ENCODE results near the gene MYL9.
"Not testable (repeated sequence)": the region's sequence is repeated elsewhere in the genome, so short reads cannot be mapped to it uniquely, and the experiment has no call there.

MYL9 gene

DNA sequence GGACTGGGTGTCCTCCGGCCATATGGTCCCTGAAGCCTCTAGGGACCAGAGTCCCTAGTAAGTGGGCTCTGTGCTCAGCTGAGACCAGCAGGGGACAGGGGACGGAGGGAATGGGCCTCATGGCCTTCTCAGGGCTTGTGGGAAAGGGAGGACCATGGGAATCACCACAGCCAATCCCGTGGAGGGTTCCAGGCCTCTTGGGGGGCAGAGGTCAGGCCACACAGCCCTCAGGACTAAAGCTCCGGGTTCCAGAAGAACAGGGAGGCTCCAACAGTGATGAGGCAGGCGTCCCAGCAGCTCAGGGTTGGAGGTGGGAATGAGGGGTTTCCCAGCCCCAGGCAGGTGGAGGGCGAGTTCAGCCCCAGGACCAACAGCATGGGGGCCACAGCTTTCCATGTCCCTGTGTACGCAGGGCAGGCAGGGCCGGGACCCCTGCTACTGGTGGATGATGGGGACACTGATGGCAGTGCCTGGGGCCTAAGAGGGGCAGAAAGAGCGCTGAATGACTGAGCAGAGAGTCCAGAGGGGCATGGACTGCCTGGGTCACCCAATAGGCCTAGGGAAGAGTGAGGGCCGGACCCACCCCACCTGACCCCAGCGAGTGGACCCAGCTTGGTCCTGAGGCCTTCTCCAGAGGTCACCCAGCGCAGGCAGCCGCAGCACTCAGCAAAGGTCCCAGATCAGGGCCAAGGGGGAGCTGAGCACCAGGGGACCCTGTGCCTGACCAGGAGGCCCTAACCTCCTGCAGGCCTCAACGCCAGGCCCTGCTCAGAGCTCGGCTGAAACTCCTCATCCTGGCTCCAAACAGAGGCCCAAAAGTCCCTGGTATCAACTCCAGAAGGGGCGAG, 8.8 kb downstream of the MYL9 start:
- DNase-seq, result no peak

GRCh38 chr20:36550790-36551299, 9.5 kb downstream of the MYL9 start:
- DNase-seq, result no peak

- DNase-seq, result no peak
These were observed 13.9 kb downstream of the MYL9 start for GRCh38 chr20:36555248-36555647.

- DNase-seq, result no peak
These were observed 21.4 kb downstream of the MYL9 start for GRCh38 chr20:36562724-36563123.

DNA sequence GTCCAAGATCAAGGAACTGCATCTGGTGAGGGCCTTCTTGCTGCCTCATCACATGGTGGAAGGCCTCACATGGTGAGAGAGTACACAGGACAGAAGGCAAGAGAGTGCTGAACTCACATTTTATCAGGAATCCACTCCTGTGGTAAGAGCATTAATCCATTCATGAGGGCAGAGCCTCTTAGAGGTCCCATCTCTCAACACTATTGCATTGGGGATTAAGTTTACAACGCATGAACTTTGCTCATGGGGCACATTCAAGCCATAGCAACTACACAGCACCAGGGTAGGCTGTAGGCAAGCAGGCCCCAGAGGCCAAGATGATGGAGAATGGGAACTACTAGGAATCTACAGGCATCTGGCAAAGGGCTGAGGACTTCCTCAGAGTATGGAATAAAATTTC, 22.1 kb downstream of the MYL9 start:
- no peak for DNase-seq

DNA sequence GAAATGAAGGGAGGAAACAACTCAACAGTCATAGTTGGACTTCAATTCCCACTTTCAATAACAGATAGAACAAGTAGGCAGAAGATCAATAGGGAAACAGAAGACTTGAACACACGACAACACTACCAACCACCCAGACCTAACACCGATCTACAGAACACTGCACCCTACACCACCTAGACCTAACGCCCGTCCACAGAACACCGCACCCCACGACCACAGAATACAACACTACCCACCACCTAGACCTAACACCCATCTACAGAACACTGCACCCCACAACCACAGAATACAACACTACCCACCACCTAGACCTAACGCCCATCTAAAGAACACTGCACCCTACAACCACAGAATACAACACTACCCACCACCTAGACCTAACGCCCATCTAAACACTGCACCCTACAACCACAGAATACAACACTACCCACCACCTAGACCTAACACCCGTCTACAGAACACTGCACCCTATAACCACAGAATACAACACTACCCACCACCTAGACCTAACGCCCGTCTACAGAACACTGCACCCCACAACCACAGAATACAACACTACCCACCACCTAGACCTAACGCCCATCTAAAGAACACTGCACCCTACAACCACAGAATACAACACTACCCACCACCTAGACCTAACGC, 22.9 kb downstream of the MYL9 start:
- DNase-seq, result not testable (repeated sequence)

GRCh38 chr20:36564726-36565121, 23.4 kb downstream of the MYL9 start:
- DNase-seq, result not testable (repeated sequence)

DNA sequence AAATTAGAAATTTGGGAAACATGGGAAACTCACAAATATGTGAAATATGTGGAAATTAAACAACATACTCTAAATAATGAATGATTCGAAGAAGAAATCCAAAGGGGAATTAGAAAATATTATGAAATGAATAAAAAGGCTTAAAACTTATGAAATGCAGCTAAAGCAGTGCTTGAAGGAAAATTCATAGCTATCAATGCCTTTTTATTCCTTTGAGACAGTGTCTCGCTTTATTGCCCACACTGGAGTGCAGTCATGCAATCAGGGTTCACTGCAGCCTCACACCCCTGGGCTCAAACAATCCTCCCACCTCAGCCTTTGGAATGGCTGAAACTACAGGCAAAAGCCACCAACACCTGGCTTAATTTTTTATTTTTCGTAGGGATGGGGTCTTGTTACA, 24.2 kb downstream of the MYL9 start:
- no peak for DNase-seq

DNA sequence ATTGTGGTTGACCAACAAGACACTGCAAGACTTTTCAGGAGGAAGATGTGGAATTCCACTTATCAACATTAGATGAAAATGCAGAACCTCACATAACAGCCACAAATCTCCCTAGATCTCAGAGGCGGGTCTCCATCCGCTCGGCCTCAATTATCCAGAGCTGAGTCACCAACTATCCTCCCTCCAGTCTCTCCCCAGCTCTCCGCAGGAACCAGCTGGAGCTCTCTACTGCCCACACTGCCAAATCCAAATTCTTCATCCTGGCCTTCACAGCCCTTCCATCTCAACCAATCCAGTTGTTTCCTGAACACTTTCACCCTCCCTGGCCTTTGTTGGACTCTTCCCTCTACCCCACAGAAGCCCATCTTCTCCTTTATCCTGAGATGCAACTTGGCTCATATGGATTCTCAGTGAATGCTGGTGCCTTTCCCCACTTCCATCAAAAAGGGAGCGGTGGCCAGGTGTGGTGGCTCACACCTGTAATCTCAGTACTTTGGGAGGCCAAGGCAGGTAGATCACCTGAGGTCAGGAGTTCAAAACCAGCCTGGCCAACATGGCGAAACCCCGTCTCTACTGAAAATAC, 28.6 kb downstream of the MYL9 start:
- peak; percentile 83 for DNase-seq

DNA sequence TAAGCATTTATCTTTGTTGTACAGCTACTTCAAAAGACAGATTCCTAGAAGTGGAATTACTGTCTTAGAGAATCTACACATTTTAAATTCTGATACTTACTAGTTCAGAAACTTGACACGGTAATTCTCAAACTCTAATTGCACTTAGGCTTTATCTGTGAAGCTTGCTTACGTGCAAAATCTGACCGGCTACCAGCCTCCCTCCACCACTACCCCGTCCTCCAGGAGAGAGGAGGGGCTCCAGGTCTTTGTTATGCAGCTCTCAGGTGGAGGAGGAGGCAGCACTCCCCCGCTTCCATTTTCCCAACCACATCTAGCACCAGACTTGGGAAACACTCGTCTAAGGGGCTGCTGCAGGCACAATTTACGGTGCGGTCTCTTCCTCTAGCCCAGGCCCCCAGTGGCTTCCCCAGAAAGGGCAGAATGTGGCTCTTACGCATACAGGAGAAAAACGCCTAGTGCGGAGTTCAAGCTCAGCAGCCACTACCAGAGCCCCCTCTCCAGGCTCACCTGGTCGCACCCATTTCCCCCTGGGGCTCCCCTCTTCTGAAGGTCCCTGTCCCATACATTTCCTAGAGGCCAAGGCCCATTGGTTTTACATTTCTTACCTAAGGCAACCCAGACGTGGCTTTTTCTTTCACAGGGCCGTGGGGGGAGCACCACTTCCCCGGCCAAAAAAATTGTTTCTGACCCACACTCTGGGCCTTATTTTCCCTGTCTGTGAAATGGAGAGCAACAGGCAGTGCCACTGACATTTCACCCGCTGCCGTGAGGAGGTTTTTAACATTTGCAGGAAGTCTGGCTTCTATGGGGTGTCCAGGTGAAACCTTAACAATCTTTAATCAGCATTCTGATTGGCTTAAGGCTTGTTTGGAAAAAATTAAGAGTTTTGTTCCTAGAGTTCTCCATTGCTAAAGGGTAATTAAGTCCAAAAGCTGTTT, 30.5 kb downstream of the MYL9 start:
- DNase-seq, result no peak

DNA sequence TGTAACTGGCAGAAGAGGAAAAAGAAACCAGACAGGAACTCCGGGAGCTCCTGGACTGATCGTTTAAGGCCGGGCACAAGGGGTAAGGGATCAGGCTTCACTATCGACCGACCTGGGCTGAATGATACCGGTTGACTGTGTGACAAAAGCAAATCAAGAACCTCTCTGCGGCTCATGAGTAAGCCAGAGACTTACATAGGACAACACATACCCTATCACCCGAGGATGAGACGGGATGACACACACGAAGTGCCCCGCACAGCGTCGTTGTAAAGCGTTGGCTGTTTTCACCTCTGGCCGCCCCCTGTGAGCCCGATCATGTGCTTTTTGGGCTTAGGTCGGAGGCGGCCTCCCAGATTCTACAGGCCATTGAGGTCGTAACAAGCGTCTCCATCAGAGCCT, 31.4 kb downstream of the MYL9 start:
- no peak for DNase-seq

GRCh38 chr20:36573103-36573797, 31.9 kb downstream of the MYL9 start, which contains the start of gene TGIF2:
Gene TGIF2, plus strand, starts transcription at chr20:36573597. Its CDS starts 5,178 bp downstream, at chr20:36578775.
- DNase-seq, result peak; percentile 85

GRCh38 chr20:36573798-36574365, 32.6 kb downstream of the MYL9 start:
- no peak for DNase-seq

DNA sequence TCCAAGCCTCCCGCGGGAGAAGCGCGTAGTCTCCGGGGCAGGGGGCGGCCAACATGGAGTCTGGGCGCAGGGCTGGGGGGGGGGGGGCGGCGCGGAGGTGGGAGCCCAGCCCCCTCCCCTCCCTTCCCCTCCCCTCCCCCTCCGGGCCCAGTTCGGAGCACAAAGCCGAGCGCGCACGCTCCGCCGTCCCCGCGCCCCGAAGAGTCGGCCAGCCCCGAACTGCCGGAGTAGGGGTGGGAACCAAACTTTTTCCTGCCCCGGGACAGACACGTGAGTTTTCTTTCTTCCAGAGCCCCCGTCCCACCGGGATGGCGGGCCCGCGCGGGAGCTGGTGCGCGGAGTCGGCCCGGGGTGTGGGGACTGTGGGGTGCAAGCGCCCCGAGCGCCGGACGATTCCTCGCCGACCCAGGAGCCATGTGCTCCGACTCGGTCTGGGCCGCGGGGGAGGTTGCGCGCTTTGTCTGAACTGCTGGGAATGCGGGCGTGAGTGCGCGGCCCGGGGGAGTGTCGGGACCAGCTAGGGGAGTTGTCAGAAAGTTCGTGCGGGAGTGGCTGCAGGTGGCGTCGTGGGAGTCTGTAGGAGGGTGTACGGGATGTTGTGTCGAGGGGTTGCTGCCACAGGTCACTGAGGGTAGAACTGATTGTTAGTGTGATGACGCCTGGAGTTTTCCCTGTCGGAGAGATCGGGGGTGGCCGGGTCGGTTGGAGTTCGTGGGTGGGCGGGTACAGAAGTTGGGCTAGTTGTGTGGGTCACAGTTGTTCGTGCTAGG, 33.2 kb downstream of the MYL9 start:
- peak; percentile 85 for DNase-seq

- no peak for DNase-seq
These were observed 34.7 kb downstream of the MYL9 start for GRCh38 chr20:36576081-36576445.

- no peak for DNase-seq
These were observed 37.2 kb downstream of the MYL9 start for GRCh38 chr20:36578356-36579041.

DNA sequence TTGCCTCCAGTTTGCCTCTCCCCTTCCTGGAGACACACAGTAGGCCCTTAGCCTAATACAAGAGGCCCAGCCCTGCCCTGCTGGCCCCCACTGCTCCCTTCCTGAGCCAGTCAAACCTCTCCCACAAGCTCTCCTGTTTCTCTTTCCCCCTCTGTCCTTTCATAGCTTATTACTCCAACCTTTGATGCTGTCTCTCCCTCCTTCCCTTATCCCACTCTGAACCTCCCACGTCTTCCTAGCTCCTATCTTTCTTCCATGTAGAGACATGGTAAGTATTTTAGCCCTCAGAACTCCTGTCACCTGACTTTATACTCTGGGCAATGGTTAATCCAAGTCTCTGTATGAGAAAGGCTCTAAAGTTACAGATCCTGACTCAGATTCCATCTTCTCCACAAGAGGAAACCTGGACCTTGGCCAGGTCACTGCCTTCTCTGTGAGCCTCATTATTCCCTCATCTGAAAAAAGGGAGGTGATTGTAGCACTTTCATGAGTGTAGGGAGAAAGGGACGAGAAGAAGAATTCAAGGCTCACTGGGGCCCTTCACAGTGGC, 38.8 kb downstream of the MYL9 start:
- DNase-seq, result peak; percentile 23

- DNase-seq, result no peak
These were observed 41.0 kb downstream of the MYL9 start for GRCh38 chr20:36582322-36582721.

DNA sequence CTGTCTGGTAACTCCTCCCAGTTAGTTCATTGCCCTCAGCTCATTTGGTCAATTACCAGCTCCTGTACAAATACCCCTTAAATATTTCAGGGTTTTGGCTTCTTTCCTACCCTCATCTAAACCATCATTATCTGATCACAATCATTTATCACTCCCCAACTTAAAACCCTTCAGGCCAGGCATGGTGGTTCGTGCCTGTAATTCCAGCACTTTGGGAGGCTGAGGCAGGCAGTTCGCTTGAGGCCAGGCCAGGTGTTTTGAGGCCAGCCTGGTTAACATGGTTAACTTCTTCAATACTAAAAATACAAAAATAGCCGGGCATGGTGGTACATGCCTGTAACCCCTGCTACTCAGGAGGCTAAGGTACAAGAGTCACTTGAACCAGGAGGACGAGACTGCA, 41.5 kb downstream of the MYL9 start:
- no peak for DNase-seq

DNA sequence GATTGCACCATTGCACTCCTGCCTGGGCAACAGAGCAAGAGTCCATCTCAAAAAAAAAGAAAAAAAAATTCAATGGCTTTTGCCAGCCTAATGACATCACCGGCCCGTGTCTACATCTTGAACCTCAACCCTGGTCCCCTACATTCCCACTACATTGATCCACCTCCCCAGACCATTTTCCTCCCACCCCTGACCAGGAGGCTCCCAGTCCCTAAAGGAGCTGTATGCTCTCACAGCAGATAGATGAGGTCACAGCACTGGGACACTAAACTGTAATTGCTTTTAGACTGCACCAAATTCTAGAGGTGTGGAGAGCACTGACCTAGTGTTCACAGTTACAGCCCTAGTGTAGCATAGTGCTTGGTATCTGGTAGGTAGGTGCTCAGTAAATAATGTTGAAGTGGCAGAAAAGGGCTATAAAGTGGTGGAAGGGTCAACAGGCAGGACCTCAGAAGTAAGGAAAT, 42.7 kb downstream of the MYL9 start:
- DNase-seq, result no peak
